ENCODE measurements around the gene NCK2.
A peak's percentile ranks its signal among the peaks of the same experiment; 100 is the strongest.

Gene NCK2

GRCh38 chr2:105775809-105776559 lies 31.3 kb downstream of the NCK2 start:
- DNase-seq: no peak

GRCh38 chr2:105776560-105776928 lies 31.8 kb downstream of the NCK2 start:
- no peak for DNase-seq

GRCh38 chr2:105777031-105777482 lies 32.3 kb downstream of the NCK2 start:
- no peak for DNase-seq

- DNase-seq: no peak
These were observed 32.9 kb downstream of the NCK2 start for GRCh38 chr2:105777506-105778055.

- DNase-seq: no peak
These were observed 33.4 kb downstream of the NCK2 start for GRCh38 chr2:105778080-105778607.

- DNase-seq: peak; percentile 17
These were observed 34.7 kb downstream of the NCK2 start for GRCh38 chr2:105779394-105779793.

- no peak for DNase-seq
These were observed 35.9 kb downstream of the NCK2 start for GRCh38 chr2:105780606-105781005.

GRCh38 chr2:105781274-105781978 lies 36.7 kb downstream of the NCK2 start:
- no peak for DNase-seq

- DNase-seq: no peak
These were observed 37.4 kb downstream of the NCK2 start for GRCh38 chr2:105782123-105782522.

- DNase-seq: no peak
These were observed 37.9 kb downstream of the NCK2 start for GRCh38 chr2:105782646-105783045.

GRCh38 chr2:105783151-105783738 lies 38.5 kb downstream of the NCK2 start:
- no peak for DNase-seq

GRCh38 chr2:105783972-105784371 lies 39.3 kb downstream of the NCK2 start:
- no peak for DNase-seq

- no peak for DNase-seq
These were observed 39.9 kb downstream of the NCK2 start for GRCh38 chr2:105784589-105784988.

GRCh38 chr2:105785095-105785847 lies 40.6 kb downstream of the NCK2 start:
- no peak for DNase-seq

GRCh38 chr2:105786231-105787230 lies 41.8 kb downstream of the NCK2 start:
- DNase-seq: no peak

- no peak for DNase-seq
These were observed 42.9 kb downstream of the NCK2 start for GRCh38 chr2:105787376-105788318.

GRCh38 chr2:105788670-105789290 lies 44.1 kb downstream of the NCK2 start:
- no peak for DNase-seq

GRCh38 chr2:105789745-105790460 lies 45.2 kb downstream of the NCK2 start:
- no peak for DNase-seq

Measured in right kidney (tissue), 1 donor.